Measurements from ENCODE around the gene RAB10. TPM values are rescaled to one million over a fixed set of nuclear protein-coding genes. Genes with fewer than 3 reads are reported as not detected.
"Not testable (repeated sequence)": the region's sequence is repeated elsewhere in the genome, so short reads cannot be mapped to it uniquely, and the experiment has no call there.

Gene RAB10
- total RNA-seq, 6 donors from 2014 or later, result 81.7 to 139 (median 106) TPM

GRCh38 chr2:25992556-25992955, 41.3 kb upstream of the RAB10 start:
- Histone ChIP-seq H3K36me3 (no peaks in the 10 kb centered on the region), H3K4me1 (peaks cover 5 to 16% (median 5%) of the 10 kb centered on the region in 4 donors), H3K27ac (no peak overlapping the region), H3K27me3 (no peaks in the 10 kb centered on the region), H3K4me3 (no peak overlapping the region), H3K9me3 (no peaks in the 10 kb centered on the region)
- TF ChIP-seq POLR2AphosphoS5 (IDR thresholded peaks at IDR 0.05) (no peak), EP300 (IDR thresholded peaks at IDR 0.05) (no peak), POLR2A (IDR thresholded peaks at IDR 0.05) (no peak), CTCF (IDR thresholded peaks at IDR 0.05) (no peak)
- 90 to 92% methylated on average over 8 of the region's 8 CpGs for WGBS, 2 donors
- ATAC-seq (ENCODE audit: low FRiP score in 2 of 2) (no peak), DNase-seq (no peak)

GRCh38 chr2:25993049-25993448, 40.8 kb upstream of the RAB10 start:
- no peak for ATAC-seq (ENCODE audit: low FRiP score in 2 of 2)
- TF ChIP-seq CTCF (IDR thresholded peaks at IDR 0.05), result no peak
- TF ChIP-seq POLR2A (IDR thresholded peaks at IDR 0.05), result no peak
- no peak for TF ChIP-seq EP300 (IDR thresholded peaks at IDR 0.05)
- no peak for TF ChIP-seq POLR2AphosphoS5 (IDR thresholded peaks at IDR 0.05)
- H3K4me1 ChIP-seq, result peaks cover 5 to 16% (median 6%) of the 10 kb centered on the region in 4 donors
- no peak overlapping the region for H3K4me3 ChIP-seq
- H3K36me3 ChIP-seq, result no peaks in the 10 kb centered on the region
- WGBS, 2 donors, result 78% methylated on average over 5 of the region's 5 CpGs
- DNase-seq, result no peak
- H3K9me3 ChIP-seq, result no peaks in the 10 kb centered on the region
- H3K27me3 ChIP-seq, result no peaks in the 10 kb centered on the region
- H3K27ac ChIP-seq, result no peak overlapping the region

GRCh38 chr2:25994509-25994908, 39.4 kb upstream of the RAB10 start:
- H3K27me3 ChIP-seq, result no peaks in the 10 kb centered on the region
- no peak for TF ChIP-seq EP300 (IDR thresholded peaks at IDR 0.05)
- TF ChIP-seq CTCF (IDR thresholded peaks at IDR 0.05), result no peak
- no peak for TF ChIP-seq POLR2A (IDR thresholded peaks at IDR 0.05)
- no peak for TF ChIP-seq POLR2AphosphoS5 (IDR thresholded peaks at IDR 0.05)
- H3K36me3 ChIP-seq, result no peaks in the 10 kb centered on the region
- no peak overlapping the region for H3K27ac ChIP-seq
- H3K4me3 ChIP-seq, result no peak overlapping the region
- DNase-seq (peak in 1 of 2 donors; percentile 62), ATAC-seq (ENCODE audit: low FRiP score in 2 of 2) (no peak)
- peaks cover 5 to 18% (median 7%) of the 10 kb centered on the region in 4 donors for H3K4me1 ChIP-seq
- WGBS, 2 donors, result 73 to 75% methylated on average over 15 of the region's 15 CpGs
- H3K9me3 ChIP-seq, result no peaks in the 10 kb centered on the region

- DNase-seq, result no peak
- Histone ChIP-seq H3K4me1 (peaks cover 16 to 28% (median 20%) of the 10 kb centered on the region in 4 donors), H3K27ac (no peak overlapping the region), H3K4me3 (no peak overlapping the region), H3K36me3 (no peaks in the 10 kb centered on the region), H3K27me3 (no peaks in the 10 kb centered on the region), H3K9me3 (no peaks in the 10 kb centered on the region)
- TF ChIP-seq POLR2AphosphoS5 (IDR thresholded peaks at IDR 0.05) (no peak), POLR2A (IDR thresholded peaks at IDR 0.05) (no peak)
- no peak for ATAC-seq (ENCODE audit: low FRiP score in 2 of 2)
- 94% methylated on average over 1 of the region's 1 CpG for WGBS, 2 donors
These were observed 37.0 kb upstream of the RAB10 start for GRCh38 chr2:25996844-25997243.

GRCh38 chr2:25998816-25999383, 35.0 kb upstream of the RAB10 start:
- H3K27ac ChIP-seq; DNase-seq; H3K9me3 ChIP-seq; H3K4me3 ChIP-seq; H3K27me3 ChIP-seq; H3K36me3 ChIP-seq; ATAC-seq (ENCODE audit: low FRiP score in 2 of 2): not testable (repeated sequence)
- peaks cover 24 to 37% (median 27%) of the 10 kb centered on the region in 4 donors for H3K4me1 ChIP-seq
- WGBS, 2 donors, result 94 to 96% methylated on average over 13 of the region's 13 CpGs

GRCh38 chr2:25999406-25999805, 34.5 kb upstream of the RAB10 start:
- not testable (repeated sequence) for ATAC-seq (ENCODE audit: low FRiP score in 2 of 2); H3K9me3 ChIP-seq; H3K27ac ChIP-seq; H3K27me3 ChIP-seq; H3K4me3 ChIP-seq; H3K36me3 ChIP-seq; DNase-seq
- peaks cover 24 to 37% (median 27%) of the 10 kb centered on the region in 4 donors for H3K4me1 ChIP-seq
- WGBS, 2 donors, result 71 to 75% methylated on average over 7 of the region's 7 CpGs

Measured in upper lobe of left lung (tissue), 6 donors.